ENCODE data around the gene C2orf72.

Gene C2orf72

DNA sequence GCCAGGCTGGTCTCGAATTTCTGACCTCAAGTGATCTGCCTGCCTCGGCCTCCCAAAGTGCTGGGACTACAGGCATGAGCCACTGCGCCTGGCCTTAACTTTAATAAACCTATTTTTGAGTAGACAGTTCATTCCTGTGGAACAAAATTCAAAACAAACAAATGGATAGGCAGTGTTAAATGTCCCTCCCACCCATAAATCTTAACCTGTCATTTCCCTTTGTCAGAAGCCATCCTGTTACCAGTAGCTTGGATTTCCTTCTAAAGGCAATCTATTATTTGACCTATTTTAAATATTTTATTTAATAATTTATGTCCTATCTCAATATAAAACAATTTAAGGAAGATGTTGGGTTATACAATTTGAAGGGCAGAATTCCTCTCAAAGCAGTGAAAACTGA, 6.6 kb upstream of the C2orf72 start:
- TF ChIP-seq, protein P1, sequence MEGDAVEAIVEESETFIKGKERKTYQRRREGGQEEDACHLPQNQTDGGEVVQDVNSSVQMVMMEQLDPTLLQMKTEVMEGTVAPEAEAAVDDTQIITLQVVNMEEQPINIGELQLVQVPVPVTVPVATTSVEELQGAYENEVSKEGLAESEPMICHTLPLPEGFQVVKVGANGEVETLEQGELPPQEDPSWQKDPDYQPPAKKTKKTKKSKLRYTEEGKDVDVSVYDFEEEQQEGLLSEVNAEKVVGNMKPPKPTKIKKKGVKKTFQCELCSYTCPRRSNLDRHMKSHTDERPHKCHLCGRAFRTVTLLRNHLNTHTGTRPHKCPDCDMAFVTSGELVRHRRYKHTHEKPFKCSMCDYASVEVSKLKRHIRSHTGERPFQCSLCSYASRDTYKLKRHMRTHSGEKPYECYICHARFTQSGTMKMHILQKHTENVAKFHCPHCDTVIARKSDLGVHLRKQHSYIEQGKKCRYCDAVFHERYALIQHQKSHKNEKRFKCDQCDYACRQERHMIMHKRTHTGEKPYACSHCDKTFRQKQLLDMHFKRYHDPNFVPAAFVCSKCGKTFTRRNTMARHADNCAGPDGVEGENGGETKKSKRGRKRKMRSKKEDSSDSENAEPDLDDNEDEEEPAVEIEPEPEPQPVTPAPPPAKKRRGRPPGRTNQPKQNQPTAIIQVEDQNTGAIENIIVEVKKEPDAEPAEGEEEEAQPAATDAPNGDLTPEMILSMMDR (IDR thresholded peaks at IDR 0.05; ENCODE audit: low read depth, low read length) = no peak
- DNase-seq (ENCODE audit: extremely low read depth, low read depth) = no peak

DNA sequence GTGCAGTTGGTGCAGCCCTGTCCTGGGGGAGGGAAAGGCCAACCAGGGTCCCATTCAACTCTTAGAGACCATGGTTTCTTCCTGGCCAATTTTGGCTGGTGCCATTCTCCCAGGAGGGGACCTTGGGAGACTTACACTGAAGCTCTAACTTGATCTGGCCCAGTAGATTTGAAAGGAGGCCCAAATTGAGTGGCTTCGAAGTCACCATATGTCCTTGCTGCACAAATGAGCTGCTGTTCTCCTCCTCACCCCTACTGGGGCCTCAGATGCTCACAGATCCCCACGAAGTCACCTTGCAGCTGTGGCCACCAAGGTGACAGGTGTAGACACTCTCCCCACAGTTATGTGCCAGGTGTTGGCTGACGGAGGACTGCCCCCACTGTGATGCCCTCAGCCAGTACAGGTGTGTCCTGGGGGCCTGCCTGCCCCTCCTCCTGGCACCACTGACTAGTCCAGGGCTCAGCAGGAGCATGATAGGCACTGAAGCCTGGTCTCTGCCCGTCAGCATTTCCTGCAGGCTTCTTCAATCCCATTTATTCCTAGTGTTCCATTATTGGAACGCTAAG, 4.7 kb upstream of the C2orf72 start:
- no peak for DNase-seq (ENCODE audit: extremely low read depth, low read depth)
- TF ChIP-seq, protein P1 (IDR thresholded peaks at IDR 0.05; ENCODE audit: low read depth, low read length) = no peak

DNA sequence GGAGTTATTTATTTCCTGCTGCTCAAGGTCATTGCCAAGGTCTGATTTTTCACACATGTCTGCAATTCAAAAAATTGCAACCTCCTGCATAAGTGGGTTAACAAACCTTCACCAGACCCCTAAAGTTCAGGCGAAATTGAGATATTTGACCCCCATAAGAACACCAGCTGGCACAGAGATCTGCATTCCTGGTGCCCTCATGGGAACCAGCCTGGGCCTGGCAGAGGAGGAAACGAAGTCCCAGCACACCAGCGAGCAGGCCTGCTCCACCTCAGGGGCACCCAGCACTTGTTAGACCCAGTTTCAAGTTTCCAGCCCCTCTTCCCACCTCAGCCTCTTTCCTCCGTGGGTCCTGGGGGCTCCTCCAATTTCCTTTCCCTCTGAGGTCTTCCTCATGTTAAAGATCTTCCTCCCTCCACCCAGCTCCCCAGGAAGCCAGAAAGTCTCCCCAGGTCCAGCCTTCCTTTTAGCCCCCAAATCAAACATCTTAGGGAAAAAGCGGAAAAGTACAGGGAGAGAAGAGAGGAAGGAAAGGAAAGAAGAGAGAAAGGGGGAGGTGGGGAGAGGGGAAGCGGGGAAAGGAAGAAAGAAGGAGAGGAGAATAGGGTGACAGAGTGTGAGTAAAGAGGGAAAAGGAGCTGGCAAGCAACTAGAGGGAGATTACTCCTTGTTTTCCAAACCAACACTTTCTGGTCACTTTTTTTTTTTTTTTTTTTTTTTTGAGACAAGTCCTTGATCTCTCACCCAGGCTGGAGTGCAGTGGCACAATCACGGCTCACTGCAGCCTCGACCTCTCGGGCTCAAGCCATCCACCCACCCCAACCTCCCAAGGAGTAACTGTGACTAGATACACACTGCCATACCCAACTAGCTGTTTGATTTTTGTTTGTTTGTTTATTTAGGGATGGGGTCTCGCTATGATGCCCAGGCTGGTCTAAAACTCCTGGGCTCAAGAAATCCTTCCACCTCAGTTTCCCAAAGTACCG, 3.9 kb upstream of the C2orf72 start:
- TF ChIP-seq, protein P1 (IDR thresholded peaks at IDR 0.05; ENCODE audit: low read depth, low read length) = no peak
- DNase-seq (ENCODE audit: extremely low read depth, low read depth) = no peak

GRCh38 chr2:231034291-231034882, 2.9 kb upstream of the C2orf72 start:
- DNase-seq (ENCODE audit: extremely low read depth, low read depth) = no peak
- TF ChIP-seq, protein P1 (IDR thresholded peaks at IDR 0.05; ENCODE audit: low read depth, low read length) = no peak

DNA sequence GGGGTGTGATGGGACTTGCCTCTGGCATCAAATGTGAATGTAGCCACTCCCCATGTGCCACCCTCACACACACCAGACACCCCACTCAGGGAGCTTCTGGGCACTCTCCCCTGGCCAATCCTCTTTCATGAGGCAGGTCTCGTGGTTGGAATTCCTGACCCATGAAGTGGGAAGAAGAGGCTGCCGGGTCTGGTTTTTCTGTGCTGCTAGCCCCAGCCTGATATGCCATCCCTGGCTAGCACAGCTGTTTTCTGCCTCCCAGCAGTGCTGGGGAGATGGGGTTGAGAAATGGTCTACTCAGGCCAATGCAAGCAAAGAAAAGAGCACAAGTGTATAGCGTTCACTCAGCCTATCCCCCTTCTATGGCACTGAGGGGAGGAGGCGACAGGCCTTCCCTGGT, 1.2 kb upstream of the C2orf72 start:
- TF ChIP-seq, protein P1 (IDR thresholded peaks at IDR 0.05; ENCODE audit: low read depth, low read length) = no peak

GRCh38 chr2:231036578-231037106, 681 bp upstream of the C2orf72 start:
- DNase-seq (ENCODE audit: extremely low read depth, low read depth) = no peak
- TF ChIP-seq, protein P1 (IDR thresholded peaks at IDR 0.05; ENCODE audit: low read depth, low read length) = no peak

More for the DNA sequence above, 1.2 kb upstream of the C2orf72 start:
- DNase-seq (ENCODE audit: extremely low read depth, low read depth) = no peak

All from AG09319 (cell line).